GM18873 (cell line): ENCODE data around the gene EPB41L2.
"Not testable (repeated sequence)": the region's sequence is repeated elsewhere in the genome, so short reads cannot be mapped to it uniquely, and the experiment has no call there.

Experiments used
- ATAC-seq: cut with Tn5 transposase; IDR thresholded peaks from one replicate; pipeline ENCODE4 v1.9.1; 2021; ENCODE audit warnings: mild to moderate bottlenecking, moderate library complexity, moderate number of reproducible peaks; ENCODE audit not compliant: unreplicated experiment, low FRiP score

EPB41L2 gene

DNA sequence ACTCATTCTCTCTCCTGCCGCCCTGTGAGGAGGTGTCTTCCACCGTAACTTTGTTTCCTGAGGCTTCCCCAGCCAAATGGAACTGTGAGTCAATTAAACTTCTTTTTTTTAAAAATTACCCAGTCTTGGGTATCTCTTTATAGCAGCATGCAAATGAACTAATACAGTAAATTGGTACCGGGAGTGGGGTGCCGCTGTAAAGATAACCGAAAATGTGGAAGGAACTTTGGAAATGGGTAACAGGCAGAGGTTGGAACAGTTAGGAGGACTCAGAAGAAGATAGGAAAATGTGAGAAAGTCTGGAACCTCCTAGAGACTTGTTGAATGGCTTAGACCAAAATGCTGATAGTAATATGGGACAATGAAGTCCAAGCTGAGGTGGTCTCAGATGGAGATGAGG is 55.8 kb downstream of the EPB41L2 start:
- ATAC-seq = no peak

DNA sequence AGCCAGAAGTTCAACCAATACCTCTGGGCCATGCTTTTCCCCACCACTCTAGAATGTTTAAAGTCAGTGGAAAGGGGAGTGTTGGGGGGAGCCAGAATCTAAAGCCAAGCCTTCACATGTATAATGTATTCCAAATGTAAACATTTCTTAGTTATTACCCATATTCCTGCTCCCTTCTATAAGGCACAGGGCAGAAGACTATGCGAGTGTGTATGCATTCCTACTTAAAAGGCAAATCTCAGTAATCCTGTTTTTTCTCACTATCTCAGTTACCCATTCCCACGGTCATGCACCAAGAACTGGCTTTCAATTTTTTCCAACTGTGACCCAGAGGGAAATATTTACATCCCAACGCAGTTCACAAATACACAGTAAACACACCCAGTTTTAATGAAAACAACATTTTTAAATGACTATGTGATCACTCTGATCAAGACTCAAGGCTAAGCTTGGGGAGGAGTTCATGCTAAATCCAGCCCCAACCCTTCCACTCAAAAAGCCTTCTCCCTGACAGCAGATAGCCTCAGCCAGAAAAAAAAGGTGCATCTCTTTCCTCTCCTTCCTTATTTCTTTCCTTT is 57.5 kb downstream of the EPB41L2 start:
- ATAC-seq = no peak

DNA sequence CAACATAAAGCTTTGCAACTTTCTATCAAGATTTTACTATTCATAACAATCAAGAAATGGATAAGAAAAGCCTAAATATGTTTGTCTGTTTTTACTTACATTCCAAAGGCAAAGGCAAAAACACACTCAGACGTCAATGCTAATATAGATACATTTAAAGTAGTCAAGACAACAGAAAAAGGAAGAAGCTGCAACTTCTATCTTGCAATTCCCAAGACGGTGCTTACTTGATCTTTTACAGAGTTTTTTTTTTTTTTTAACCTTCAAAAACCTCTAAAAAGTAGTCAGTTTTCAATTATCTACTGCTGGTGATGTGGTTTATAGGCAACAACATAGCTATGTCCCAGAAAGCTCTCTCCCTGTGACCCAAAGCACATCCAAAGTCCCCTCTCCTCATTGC is 58.1 kb downstream of the EPB41L2 start:
- no peak for ATAC-seq

DNA sequence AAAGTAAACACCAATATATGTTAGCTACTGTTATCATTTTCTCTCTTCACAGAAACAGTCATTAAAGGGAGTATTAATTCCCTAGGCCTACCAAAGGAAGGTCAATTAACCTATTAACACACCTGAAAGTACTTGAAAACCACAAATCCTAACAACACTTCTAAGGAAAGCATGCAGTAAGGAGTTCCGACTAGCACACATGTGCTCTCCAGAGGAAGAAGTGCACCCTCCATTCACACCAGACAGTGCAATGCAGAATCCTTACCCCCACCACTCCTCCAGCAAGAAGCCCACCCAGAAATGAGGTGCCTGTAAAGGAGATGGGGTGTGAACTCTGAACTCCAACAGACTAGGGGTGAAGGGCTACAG is 58.7 kb downstream of the EPB41L2 start:
- ATAC-seq = no peak

DNA sequence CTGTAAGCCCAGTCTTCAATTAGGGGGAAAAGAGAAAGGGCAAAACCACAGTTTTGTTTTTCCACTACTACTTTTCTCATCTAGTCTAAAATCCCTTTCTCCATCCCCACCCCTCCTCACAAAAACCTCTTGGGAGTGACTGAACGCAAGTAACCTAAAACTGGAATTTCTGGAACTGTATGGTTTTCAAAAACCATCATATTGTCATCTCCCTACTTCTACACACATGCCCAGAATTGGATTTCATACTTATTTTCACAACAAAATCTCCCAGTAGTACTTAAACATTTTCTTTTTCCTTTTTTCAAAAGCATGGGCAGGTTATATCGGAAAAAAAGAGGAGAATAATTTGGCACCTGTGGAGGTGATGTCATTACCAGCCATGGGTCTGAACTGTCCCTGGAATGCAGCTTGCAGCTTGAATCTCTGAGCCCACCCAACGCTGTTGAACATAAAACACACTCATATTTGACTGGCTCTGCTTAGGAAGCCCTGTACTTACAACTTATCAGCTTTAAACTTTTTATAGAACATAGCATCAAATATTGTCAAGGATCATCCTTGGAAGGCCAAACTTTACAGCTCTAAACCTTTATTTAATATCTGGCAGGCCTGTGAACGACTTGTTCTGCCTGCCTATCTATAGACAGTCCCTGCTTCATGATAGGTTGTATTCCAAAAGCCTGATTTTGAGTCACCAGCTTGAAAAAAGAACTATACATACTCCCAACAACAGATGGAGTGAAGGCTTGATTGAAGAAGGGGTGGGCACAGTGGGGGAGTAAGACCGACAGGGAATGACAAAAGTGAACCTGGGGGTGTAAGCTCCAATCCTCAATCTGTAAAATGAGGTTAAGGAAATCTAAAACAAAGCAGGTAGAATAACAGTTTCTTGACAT is 59.3 kb downstream of the EPB41L2 start:
- ATAC-seq = no peak

DNA sequence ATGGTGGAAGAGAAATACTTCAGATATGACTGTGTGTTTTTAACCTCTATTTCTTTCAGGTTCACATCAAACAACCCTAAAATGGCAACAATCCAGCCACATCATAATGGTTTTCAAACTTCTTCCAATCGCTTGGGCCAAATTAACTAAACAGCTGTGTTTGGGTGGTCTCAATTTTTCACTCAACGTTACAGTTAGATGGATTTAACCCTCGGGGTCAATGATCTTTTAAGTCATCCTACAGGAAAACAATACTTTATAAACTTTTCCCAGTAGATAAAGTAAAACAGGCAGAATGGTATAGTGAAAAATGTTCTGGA is 60.4 kb downstream of the EPB41L2 start:
- no peak for ATAC-seq

DNA sequence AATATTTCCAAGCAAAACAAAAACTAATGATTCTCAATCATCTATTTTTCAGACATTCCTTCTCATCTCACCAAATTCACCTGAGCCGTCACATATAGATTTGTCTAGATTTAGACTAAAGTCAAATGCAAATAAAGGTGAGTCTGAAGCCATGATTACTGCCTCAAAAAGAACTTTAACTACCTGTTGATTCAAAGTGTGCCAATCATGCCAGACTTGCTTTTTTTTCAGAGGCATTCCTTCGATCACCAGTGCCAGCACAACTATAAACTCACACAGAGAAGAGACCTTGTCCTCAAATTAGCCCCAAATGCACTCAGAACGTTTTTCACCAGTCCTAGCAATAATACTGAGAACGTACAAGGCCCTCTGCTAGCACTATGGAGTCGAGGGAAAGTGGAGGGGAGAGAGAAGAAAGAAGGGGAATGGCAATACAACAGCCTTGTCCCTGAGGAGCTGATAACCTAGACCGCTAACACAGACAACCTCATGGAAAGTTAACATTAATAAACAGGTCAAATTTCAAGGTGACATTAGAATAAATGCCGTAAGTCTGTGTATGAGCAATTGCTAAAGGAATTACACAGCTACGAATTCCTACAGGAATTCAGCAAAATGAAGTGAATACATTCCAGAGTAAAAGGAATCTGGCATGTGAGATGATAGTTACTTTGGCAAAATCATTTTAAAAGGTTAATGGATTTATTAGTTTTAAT is 60.9 kb downstream of the EPB41L2 start:
- ATAC-seq = no peak

- ATAC-seq = no peak
Measured at GRCh38 chr6:131001111-131001736, 61.8 kb downstream of the EPB41L2 start.

DNA sequence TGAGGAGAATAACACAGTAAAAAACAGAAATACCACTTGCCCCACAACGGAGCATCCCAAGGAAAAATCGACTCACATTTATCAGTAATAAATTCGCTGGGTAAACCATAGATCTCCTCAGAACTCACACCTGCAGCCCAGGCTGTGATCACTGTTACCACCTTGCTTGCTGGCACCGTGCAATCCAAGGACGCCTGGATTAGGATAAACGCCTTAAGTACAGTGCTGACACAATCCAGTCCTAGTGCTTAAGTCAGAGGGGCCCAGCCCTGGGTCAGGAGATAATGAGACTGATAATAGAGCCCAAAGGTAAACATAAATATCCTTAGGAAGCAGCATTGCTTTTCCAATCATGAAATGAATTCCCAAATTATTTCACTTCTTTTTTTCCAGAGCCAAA is 62.5 kb downstream of the EPB41L2 start:
- no peak for ATAC-seq

DNA sequence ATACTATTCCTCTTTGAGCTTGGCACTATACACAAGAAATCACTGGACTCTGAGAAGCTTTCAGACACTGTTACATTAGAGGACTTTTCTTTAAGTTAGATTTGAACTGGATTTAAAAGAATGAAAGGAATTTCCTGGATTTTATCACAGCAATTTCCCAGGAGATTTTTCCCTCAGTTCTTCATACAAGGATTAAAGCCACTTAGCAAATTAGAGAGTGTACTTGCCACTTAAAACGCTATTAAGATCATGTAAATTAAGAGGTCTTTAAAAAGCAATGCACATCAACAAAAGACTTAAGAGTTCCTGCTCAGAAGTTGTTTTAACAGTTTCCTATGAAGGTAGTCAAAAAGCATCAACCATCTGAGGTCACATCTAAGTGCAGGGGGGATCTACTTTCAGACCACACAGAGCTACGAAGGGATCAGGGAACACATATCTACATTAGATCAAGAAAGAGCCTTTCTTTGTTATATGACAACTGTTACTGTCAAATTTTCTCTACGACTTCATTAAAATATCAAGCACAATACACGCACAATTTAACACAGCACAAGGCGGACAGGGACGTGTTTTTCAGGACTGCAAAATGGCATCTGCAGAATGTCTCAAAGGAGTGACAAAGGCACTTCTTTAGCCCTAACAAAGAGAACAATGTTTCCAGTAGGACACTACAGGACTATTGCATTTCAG is 65.8 kb downstream of the EPB41L2 start:
- ATAC-seq = no peak

DNA sequence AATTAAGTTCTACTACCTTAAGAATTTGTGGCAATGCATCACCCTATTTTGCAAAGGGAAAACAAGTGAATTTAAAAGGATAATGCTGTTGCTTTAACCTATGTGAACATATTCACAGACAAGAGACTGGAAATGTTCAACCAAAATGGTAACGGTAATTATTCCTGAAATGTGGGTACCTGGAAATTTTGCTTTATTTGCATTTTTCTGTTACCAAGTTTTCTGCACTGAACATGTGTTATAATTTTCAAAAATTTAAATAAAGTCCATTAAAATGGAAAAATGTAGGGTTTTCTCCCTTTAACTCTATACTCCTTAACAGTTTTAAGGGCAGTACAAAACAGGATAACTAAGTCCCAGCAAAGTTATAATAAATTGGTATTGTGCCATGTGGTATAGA is 66.4 kb downstream of the EPB41L2 start:
- no peak for ATAC-seq

DNA sequence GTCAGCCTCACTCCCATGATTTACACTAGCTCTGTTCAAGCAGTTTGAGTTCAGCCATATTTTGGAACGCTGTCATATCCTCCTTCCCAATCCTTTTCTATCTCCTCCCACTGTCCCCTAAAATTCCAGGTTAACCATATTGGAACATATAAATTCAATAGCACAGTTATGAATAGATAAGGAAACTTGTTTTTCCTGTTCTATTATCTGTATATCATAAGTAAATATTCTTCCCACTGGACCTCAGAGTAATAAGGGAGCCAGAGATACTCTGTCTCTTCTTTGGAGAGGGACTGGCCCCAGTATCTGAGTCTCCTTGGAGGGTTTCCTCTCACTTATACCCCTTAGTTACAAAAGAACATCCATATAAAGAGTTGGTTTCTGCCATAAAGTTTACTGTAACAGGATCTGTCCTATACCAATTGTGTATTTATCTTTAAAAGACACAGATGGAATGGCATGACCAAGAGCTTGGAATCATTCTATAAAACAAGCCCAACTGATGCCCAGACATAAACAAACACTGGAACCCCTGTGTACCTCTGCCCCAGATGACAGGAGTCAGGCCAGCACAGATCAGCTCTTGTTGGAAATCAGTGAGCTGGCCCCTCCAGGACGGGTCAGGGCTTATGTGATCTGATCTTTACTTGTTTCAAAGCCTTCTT is 67.1 kb downstream of the EPB41L2 start:
- no peak for ATAC-seq

- no peak for ATAC-seq
Measured at GRCh38 chr6:130994319-130995097, 68.5 kb downstream of the EPB41L2 start.

DNA sequence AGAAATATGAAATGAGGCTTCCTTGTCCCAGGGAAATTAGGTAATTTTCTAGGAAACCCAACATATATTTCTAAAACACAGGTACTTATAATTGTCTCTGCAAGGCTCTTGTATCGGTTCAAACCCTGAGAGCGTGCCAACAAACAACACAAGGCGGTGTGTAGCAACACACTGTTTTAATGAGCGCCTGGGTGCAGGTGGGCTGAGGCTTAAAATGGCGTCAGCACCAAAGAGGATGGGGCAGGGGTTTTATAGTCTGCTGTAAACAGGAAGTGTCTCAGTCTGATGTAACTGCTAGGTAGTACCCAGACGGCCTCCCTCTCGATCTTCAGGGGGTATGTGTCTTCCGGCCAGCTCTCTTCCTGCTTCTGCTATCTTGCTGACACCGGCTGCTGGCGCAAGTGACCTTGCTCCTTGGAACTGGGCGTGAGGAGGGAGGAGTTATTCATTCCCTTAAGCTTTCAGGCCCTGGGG is 69.7 kb downstream of the EPB41L2 start:
- no peak for ATAC-seq

DNA sequence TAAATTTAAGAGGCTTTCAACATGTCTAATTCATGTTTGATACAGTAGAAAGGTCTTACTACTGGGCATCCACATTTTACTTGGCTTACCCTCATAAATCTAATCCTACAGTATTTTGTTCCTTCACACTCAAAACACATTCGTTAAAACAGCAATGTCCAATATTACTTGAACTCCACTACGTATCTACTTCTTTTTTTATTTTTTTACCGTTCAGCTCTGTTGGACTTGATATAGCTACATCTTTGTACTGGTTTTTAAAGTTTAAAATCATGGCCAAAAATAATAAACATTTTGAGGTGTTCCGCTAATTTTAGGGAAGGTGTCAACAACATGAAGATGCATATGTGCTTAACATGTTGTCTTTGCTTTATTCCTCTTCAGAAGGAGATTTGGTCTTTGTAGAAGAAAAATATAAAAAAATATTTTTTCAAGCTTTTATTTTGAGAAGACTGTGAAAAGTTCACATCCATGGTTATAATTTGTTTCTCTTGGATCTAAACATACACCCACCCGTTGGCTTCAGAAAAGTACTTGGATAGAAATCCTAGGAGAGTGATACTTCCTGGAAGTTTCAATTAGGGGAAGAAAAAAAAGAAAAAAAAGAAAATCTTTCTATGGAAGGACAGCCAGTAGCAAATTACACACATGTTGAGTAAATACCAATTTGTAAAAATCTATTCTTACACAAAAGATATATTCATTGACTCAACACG is 71.5 kb downstream of the EPB41L2 start:
- no peak for ATAC-seq

GRCh38 chr6:130987539-130987938 is 75.5 kb downstream of the EPB41L2 start:
- ATAC-seq = not testable (repeated sequence)

- ATAC-seq = no peak
Measured at GRCh38 chr6:130985115-130985514, 77.9 kb downstream of the EPB41L2 start.

- ATAC-seq = no peak
Measured at GRCh38 chr6:130982941-130983456, 80.0 kb downstream of the EPB41L2 start.
